Left colon (tissue), 2 donors: ENCODE data around the gene CSH2. TPM values are rescaled to one million over a fixed set of nuclear protein-coding genes. Genes with fewer than 3 reads are reported as not detected.

Source experiments
- ATAC-seq: fragments of 200-7000 bp; cut with Tn5 transposase; one replicate; pipeline ENCODE4 v1.9.1; 2020; ENCODE audit warnings: mild to moderate bottlenecking, moderate library complexity
- DNase-seq, 2 donors: peaks; one replicate each; pipeline ENCODE4 v3.0.0-alpha.2; 2020
- intact Hi-C, 2 donors: fragments of 100-400 bp; cut with DNase I in 1 of 2; cut with micrococcal nuclease in 1 of 2; formaldehyde crosslinking; loops; one replicate each; pipeline versions ENCODE4 v1.11.2 to v1.14.0; 2022; cut with DNase I, micrococcal nuclease
- total RNA-seq, 2 donors: library from RNA; stranded (reverse); fragmentation: NEBNext Ultra II Directional; extraction: Animal tissue kit (Norgen Biotek cat#: 25700); gene quantifications; one replicate each; pipeline ENCODE4 v1.2.1, GENCODE V29; 2021
- donor health status: DM: no; HTN: no; CAD: no.
- donor health status: DM: yes; HTN: yes; CAD: no.

Gene CSH2
- total RNA-seq, 2 donors from 2014 or later = not detected

DNA sequence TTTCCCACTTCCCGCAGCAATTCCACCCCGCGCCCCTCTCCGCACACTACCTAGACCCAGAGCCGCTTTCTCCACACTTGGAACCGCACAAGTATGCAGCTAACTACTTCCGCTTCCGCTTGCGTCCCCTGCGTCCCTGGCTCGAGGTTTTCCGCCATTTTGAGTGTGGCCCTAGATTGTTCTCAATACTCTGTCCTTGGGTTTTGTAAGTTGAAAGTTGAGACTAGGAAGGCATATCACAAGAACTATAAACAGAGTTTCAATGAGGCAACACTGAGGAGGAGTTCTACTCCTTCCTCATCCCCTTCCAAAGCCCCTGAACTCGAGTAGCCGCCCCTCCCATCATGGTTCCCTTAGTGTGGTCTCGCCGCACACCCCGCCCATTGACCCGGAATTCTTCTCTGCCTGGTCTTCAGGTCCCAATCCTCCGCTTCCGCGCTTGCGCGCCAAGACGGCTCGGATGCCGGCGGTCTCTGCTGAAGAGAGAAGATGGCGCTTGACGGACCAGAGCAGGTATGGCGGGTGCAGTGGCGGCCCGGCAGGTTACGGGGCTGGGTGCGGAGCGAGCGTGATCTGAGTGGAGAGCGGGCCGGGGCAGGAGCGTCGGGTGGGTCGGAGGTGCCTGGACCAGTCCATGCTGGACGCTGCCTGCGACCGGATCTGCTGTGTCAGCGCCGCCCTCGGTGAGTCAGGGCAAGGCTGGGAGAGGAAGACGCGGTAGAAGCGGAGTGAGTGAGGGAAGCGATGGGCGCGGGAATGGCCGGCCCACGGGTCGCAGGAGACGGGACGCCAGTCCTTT lies 46.3 kb downstream of the CSH2 start, which contains the start of the genes FTSJ3 and PSMC5:
TSS of gene FTSJ3 (minus strand) at position 662 of the 799 bp plus-strand sequence. CDS start 761 bp downstream, outside the sequence.
TSS of gene PSMC5 (plus strand) at position 430 of the 799 bp plus-strand sequence. CDS start at position 490, 60 bp downstream.
- intact Hi-C loops = no loop called here
- peak; percentile 91 for ATAC-seq
- peak; percentile 97 for DNase-seq

DNA sequence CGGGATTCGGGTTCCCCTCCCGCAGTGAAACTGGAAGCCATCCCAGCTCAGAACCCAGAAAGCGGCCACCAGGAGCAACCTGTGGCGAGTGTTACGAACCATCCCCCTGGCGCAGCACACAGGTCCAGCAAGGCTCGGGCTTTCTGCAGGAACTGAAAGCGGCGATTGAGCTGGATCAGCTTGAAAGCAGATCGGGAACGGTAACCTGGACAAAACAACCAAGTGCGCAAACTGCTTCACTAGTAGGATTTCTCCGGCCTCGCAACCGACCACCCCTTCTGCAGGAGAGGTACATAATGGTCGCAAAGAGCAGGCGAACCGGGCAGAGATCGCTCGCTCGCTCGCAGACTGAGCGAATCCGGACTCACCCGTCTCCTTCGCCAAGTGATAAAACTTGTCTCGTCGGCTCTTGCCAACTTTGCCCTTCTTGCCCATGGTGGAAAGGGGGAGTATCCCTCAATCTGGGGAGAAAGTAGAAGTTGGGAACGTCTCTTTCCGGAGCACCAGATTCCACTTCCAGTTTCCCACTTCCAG lies 46.9 kb downstream of the CSH2 start:
- DNase-seq = no peak
- intact Hi-C loops = no loop called here
- peak; percentile 19 for ATAC-seq

- no peak for DNase-seq
- no peak for ATAC-seq
- intact Hi-C loops = no loop called here
Observed at GRCh38 chr17:63824362-63824761, 49.1 kb downstream of the CSH2 start.

DNA sequence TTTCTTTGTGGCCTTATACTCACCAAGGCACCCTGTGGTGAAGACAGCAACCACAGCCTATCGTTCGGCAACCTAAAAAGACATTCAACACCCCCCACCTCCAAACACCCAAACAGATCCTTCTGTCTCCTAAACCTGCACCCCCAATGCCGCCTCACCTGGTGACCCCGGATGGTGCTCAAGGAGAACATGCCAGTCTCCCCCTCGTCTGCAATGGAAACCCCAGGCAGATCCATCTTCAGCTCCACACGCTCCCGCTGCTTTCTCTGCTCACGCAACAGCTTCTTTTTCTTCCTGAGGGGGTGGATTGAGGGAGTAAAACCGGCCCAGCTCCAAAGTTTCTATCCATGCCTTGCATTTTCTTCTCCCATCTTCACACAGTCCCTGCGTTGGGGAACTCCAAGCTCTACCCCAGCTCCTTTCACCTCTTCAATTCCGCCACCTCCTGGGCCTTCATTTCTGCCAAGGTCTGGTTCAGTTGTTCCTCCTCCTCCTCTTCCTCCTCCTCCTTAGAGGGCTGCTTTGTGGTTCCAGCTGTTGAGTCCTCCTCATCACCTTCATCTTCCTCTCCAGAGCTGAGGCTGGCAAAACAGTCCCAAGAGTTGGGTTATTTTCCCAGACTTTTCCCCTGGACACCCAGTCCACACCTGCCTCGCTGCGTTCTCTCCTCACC lies 49.7 kb downstream of the CSH2 start:
- ATAC-seq = no peak
- intact Hi-C loops = no loop called here
- no peak for DNase-seq

GRCh38 chr17:63822537-63822936 lies 50.9 kb downstream of the CSH2 start:
- intact Hi-C loops = no loop called here
- ATAC-seq (no peak), DNase-seq (no peak)

Other genes starting within 250 kb of the CSH2 start
- 1 to 10 TPM; 3.7 to 8.5 TPM for gene LIMD2, start 173.6 kb downstream of the CSH2 start, total RNA-seq
- gene STRADA, start 131.9 kb downstream of the CSH2 start, total RNA-seq = 10 to 100 TPM; 18.8 to 21.2 TPM
- gene CCDC47, start 100.1 kb downstream of the CSH2 start, total RNA-seq = 100 to 1,000 TPM; 124 to 161 TPM
- gene DDX42, start 99.5 kb downstream of the CSH2 start, total RNA-seq = 10 to 100 TPM; 86.5 to 93.6 TPM
- gene PSMC5, start 46.2 kb downstream of the CSH2 start, total RNA-seq = 10 to 100 TPM; 86.3 to 92.5 TPM
- gene FTSJ3, start 46.0 kb downstream of the CSH2 start, total RNA-seq = 10 to 100 TPM; 25.9 to 28.4 TPM
- gene SMARCD2, start 31.0 kb downstream of the CSH2 start, total RNA-seq = 10 to 100 TPM; 73.0 to 75.8 TPM
- not detected for gene GH2, start 8.3 kb upstream of the CSH2 start, total RNA-seq
- not detected for gene CSH1, start 22.9 kb upstream of the CSH2 start, total RNA-seq
- gene CSHL1, start 37.6 kb upstream of the CSH2 start, total RNA-seq = not detected
- gene GH1, start 45.2 kb upstream of the CSH2 start, total RNA-seq = not detected
- gene CD79B, start 58.7 kb upstream of the CSH2 start, total RNA-seq = 1 to 10 TPM; 2.0 to 4.0 TPM
- under 1 TPM in 1 of 2 donors, not detected in 1; 0.20 TPM for gene SCN4A, start 99.2 kb upstream of the CSH2 start, total RNA-seq
- gene PRR29, start 124.7 kb upstream of the CSH2 start, total RNA-seq = under 1 TPM in 1 of 2 donors, not detected in 1; 0.22 TPM
- gene ICAM2, start 147.0 kb upstream of the CSH2 start, total RNA-seq = 10 to 100 TPM in 1 of 2 donors, 1 to 10 TPM in 1; 6.9 to 11.5 TPM